IMR-90 (cell line): ENCODE data around the gene TRIM63. TPM values are rescaled to one million over a fixed set of nuclear protein-coding genes. Genes with fewer than 3 reads are reported as not detected.

Experiments used
- ATAC-seq: fragments of 200-7000 bp; cut with Tn5 transposase; 2 replicates; pipeline ENCODE4 v1.9.1; 2020; ENCODE audit warnings: low read depth, mild to moderate bottlenecking, moderate library complexity
- BruUV-seq: library from RNA; stranded (reverse); fragments of 400-500 nt; replicated peaks from 2 replicates; lab custom pipeline; 2021; lab: Mats Ljungman, UMichigan
- CTCF ChIA-PET: fragments of 300-600 bp; formaldehyde crosslinking; extraction: SDS; loops from one replicate; lab custom pipeline; 2021; ENCODE audit warnings: antibody characterized with exemption; lab: Yijun Ruan, JAX
- POLR2A ChIA-PET: fragments of 300-600 bp; sonication (Branson Sonifier 250); formaldehyde crosslinking; loops from one replicate; lab custom pipeline; 2022; ENCODE audit warnings: antibody characterized with exemption; ENCODE audit not compliant: unreplicated experiment; lab: Charles Lee
- DNase-seq: peaks from one replicate; pipeline ENCODE4 v3.0.0; 2013
- H2AFZ ChIP-seq: replicated peaks from 2 replicates; pipeline ENCODE3; 2013; ENCODE audit warnings: low read length, mild to moderate bottlenecking; ENCODE audit not compliant: poor library complexity
- H2AK5ac ChIP-seq: 2 replicates; pipeline ENCODE4 v1.6.1; 2013; ENCODE audit warnings: low read depth, low read length, inconsistent platforms
- H2AK9ac ChIP-seq: replicated peaks from 2 replicates; pipeline ENCODE3; 2013; ENCODE audit warnings: mild to moderate bottlenecking, low read depth, low read length, moderate library complexity; ENCODE audit not compliant: poor library complexity
- H2BK120ac ChIP-seq: 2 replicates; pipeline ENCODE4 v1.6.1; 2013; ENCODE audit warnings: low read depth, low read length, inconsistent platforms
- H2BK15ac ChIP-seq: 3 replicates; pipeline ENCODE4 v1.6.1; 2013; ENCODE audit warnings: low read depth, low read length, inconsistent platforms
- H2BK20ac ChIP-seq: 2 replicates; pipeline ENCODE4 v1.6.1; 2013; ENCODE audit warnings: low read depth, mild to moderate bottlenecking, inconsistent platforms, low read length, moderate library complexity
- H2BK5ac ChIP-seq: 2 replicates; pipeline ENCODE4 v1.6.1; 2013; ENCODE audit warnings: mild to moderate bottlenecking, low read depth, low read length, inconsistent platforms; ENCODE audit not compliant: poor library complexity, severe bottlenecking
- H3K14ac ChIP-seq: replicated peaks from 2 replicates; pipeline ENCODE4 v1.6.1; 2013; ENCODE audit warnings: low read depth, low read length, inconsistent platforms
- H3K18ac ChIP-seq: 2 replicates; pipeline ENCODE4 v1.6.1; 2013; ENCODE audit warnings: low read depth, low read length, control low read depth
- H3K23ac ChIP-seq: 2 replicates; pipeline ENCODE4 v1.6.1; 2013; ENCODE audit warnings: low read depth, low read length, inconsistent platforms
- H3K27ac ChIP-seq: 2 replicates; pipeline ENCODE4 v1.5.1; 2013; ENCODE audit warnings: mild to moderate bottlenecking, control low read depth, low read length; ENCODE audit not compliant: insufficient read depth
- H3K27me3 ChIP-seq: 2 replicates; pipeline ENCODE4 v1.6.1; 2013; ENCODE audit warnings: low read length; ENCODE audit not compliant: control insufficient read depth, insufficient read depth
- H3K36me3 ChIP-seq: 2 replicates; pipeline ENCODE4 v1.6.1; 2013; ENCODE audit warnings: low read length, mixed read lengths; ENCODE audit not compliant: control insufficient read depth, insufficient read depth
- H3K4ac ChIP-seq: 2 replicates; pipeline ENCODE4 v1.6.1; 2013; ENCODE audit warnings: low read depth, low read length, inconsistent platforms
- H3K4me1 ChIP-seq: 2 replicates; pipeline ENCODE4 v1.6.1; 2013; ENCODE audit warnings: low read length, mixed read lengths; ENCODE audit not compliant: control insufficient read depth, insufficient read depth
- H3K4me2 ChIP-seq: 2 replicates; pipeline ENCODE4 v1.6.1; 2013; ENCODE audit warnings: low read depth, mild to moderate bottlenecking, control low read depth, low read length, moderate library complexity
- H3K4me3 ChIP-seq: 2 replicates; pipeline ENCODE4 v1.5.1; 2013; ENCODE audit warnings: low read depth, mild to moderate bottlenecking, control low read depth, low read length, moderate library complexity; ENCODE audit not compliant: insufficient read depth
- H3K56ac ChIP-seq: 2 replicates; pipeline ENCODE4 v1.6.1; 2013; ENCODE audit warnings: low read length, inconsistent platforms; ENCODE audit not compliant: insufficient read depth; ENCODE audit errors: extremely low read depth
- H3K79me1 ChIP-seq, 2 experiments: 2 replicates each; pipeline ENCODE4 v1.6.1; 2013; ENCODE audit warnings: low read length in 2 of 2, inconsistent platforms in 1 of 2, low read depth in 1 of 2
- H3K9ac ChIP-seq: 2 replicates; pipeline ENCODE4 v1.6.1; 2013; ENCODE audit warnings: low read depth, low read length, control low read depth
- H3K9me1 ChIP-seq: 2 replicates; pipeline ENCODE4 v1.6.1; 2013; ENCODE audit warnings: low read length, inconsistent platforms; ENCODE audit not compliant: insufficient read depth
- H3K9me3 ChIP-seq: 2 replicates; pipeline ENCODE4 v1.6.1; 2013; ENCODE audit warnings: low read length; ENCODE audit not compliant: control insufficient read depth, insufficient read depth
- H4K20me1 ChIP-seq: 2 replicates; pipeline ENCODE4 v1.6.1; 2013; ENCODE audit warnings: low read length, inconsistent platforms; ENCODE audit not compliant: insufficient read depth
- H4K5ac ChIP-seq: 2 replicates; pipeline ENCODE4 v1.6.1; 2013; ENCODE audit warnings: mild to moderate bottlenecking, low read depth, low read length, control low read depth
- H4K8ac ChIP-seq, 2 experiments: 2 replicates each; pipeline ENCODE4 v1.6.1; 2013; ENCODE audit warnings: low read depth in 2 of 2, low read length in 2 of 2, control low read depth in 1 of 2, inconsistent platforms in 1 of 2
- H4K91ac ChIP-seq: 2 replicates; pipeline ENCODE4 v1.6.1; 2013; ENCODE audit warnings: low read depth, low read length, inconsistent platforms; ENCODE audit not compliant: insufficient read depth
- BHLHE40 ChIP-seq: fragments of 150-350 bp; IDR thresholded peaks from 2 replicates; pipeline ENCODE4 v1.6.1; 2016; ENCODE audit warnings: mild to moderate bottlenecking, low read depth, low read length
- FOS ChIP-seq: fragments of 150-350 bp; IDR thresholded peaks from 2 replicates; pipeline ENCODE4 v1.6.1; 2016; ENCODE audit warnings: low read depth, low read length
- MAZ ChIP-seq: IDR thresholded peaks from 2 replicates; pipeline ENCODE4 v1.6.1; 2012; ENCODE audit warnings: low read depth, mild to moderate bottlenecking, low read length, improper control_type of control experiment, moderate library complexity, borderline replicate concordance
- MXI1 ChIP-seq: IDR thresholded peaks from 2 replicates; pipeline ENCODE4 v1.6.1; 2012; ENCODE audit warnings: low read depth, mild to moderate bottlenecking, low read length, moderate library complexity, borderline replicate concordance
- RFX5 ChIP-seq: IDR thresholded peaks from 2 replicates; pipeline ENCODE4 v1.8.0; 2012; ENCODE audit warnings: low read depth, mild to moderate bottlenecking, low read length, moderate library complexity
- WGBS, 2 experiments: methylation state at CpG; one replicate each; pipeline versions ENCODE4 v1.1.5 to v1.1.7; 2013; ENCODE audit warnings: missing lambda C conversion rate in 2 of 2; ENCODE audit not compliant: insufficient read length in 1 of 2; ENCODE audit errors: extremely low coverage in 2 of 2; 5-methylcytosine and 5-hydroxymethylcytosine counted together
- dilution Hi-C: fragments of 300-500 bp; cut with HindIII; formaldehyde crosslinking; loops from one replicate; pipeline ENCODE4 v1.14.3; 2018; ENCODE audit warnings: low sequenced_read_pairs; ENCODE audit not compliant: unreplicated experiment
- in situ Hi-C: fragments of 300-500 bp; cut with MboI; formaldehyde crosslinking; loops from 3 replicates; pipeline ENCODE4 v1.14.3; 2019; ENCODE audit warnings: low sequenced_read_pairs, inconsistent platforms, mixed read lengths
- intact Hi-C: fragments of 100-400 bp; cut with micrococcal nuclease; formaldehyde crosslinking; loops from 2 replicates; pipeline ENCODE4 v1.10.0; 2022
- polyA plus RNA-seq, 3 experiments: library from polyadenylated mRNA; depleted of rRNA; stranded (reverse); fragments of >200 nt; gene quantifications; 2 replicates each; pipeline ENCODE4 v1.2.3, GENCODE V29; 2012; ENCODE audit warnings: low replicate concordance in 1 of 3
- total RNA-seq: library from RNA; depleted of rRNA; stranded (reverse); fragments of >200 nt; gene quantifications from 2 replicates; pipeline ENCODE4 v1.2.3, GENCODE V29; 2012
- TF ChIP-seq, protein P1 (sequence below): fragments of 150-350 bp; IDR thresholded peaks from 2 replicates; pipeline ENCODE4 v1.6.1; 2017; ENCODE audit warnings: mild to moderate bottlenecking, antibody characterized with exemption, low read length, low read depth

The TRIM63 gene
- total and polyA plus RNA-seq, 2 of the 4 experiments (the other 2 are of a cell fraction) = not detected

DNA sequence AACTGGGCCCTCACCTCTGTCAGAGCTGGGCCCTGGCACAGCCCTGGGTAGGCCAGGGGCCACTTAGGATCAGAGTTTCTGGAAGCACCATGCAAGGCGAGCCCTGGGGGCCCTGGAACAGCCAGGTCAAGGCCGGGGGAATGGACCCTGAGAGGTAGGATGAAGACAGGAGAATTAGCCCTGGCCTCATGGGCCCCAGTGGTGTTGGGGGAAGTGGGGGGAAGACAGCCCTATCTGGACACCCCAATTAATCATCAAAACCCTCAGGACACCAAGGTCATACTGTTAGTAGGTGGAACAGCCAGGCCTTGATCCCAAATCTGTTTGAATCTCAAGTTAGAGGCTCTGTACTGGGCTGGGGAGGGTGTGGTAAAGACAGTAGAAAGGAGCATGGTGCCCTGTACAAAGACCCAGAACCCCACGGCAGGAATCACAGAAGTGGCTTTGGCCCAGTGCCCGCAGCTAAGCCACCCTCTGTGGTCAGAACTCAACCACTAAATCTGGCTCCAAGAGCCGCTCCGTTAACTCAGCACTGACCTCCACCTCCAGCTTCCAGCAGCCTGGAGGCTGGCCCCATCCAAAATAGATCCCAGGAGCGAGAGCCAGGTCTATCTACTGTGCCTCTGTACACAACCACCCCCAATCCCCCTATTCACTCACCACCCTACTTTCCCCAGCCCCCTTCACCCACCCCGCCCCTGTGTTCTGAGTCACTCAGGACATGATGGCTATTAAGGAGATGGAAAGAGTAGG is 14.0 kb upstream of the TRIM63 start:
- 40% methylated on average over 1 of the region's 8 CpGs; no CpG with 5 or more reads in 1 of the 2 experiments for WGBS, 2 experiments
- Histone ChIP-seq H4K5ac (no peak overlapping the region), H4K8ac (no peak overlapping the region), H3K4me1 (peaks cover 1% of the 10 kb centered on the region; the same call in 1 of the 2 replicates), H2BK15ac (no peak overlapping the region), H2BK20ac (no peak overlapping the region), H3K79me1 (no peaks in the 10 kb centered on the region), H2AFZ (no peak overlapping the region), H3K4ac (no peak overlapping the region), H3K9me3 (peaks cover 2% of the 10 kb centered on the region; the same call in 1 of the 2 replicates), H3K23ac (no peak overlapping the region), H3K27ac (no peak overlapping the region), H3K27me3 (peaks cover 41% of the 10 kb centered on the region), H3K56ac (no peak overlapping the region), H3K9me1 (no peaks in the 10 kb centered on the region), H3K9ac (no peak overlapping the region), H3K4me2 (no peak overlapping the region), H2AK5ac (no peak overlapping the region), H3K18ac (no peak overlapping the region), H3K36me3 (no peaks in the 10 kb centered on the region), H2AK9ac (no peak overlapping the region), H3K14ac (no peak overlapping the region), H2BK5ac (no peak overlapping the region), H4K91ac (no peak overlapping the region), H3K4me3 (no peak overlapping the region), H2BK120ac (no peak overlapping the region), H4K20me1 (no peaks in the 10 kb centered on the region)
- in situ Hi-C loops = no loop called here
- intact Hi-C loops = no loop called here
- ChIA-PET CTCF (no interaction called here), POLR2A (interaction anchor here (0.6 kb wide), 1 partner anchor 262 kb away, joined by 3 read pairs; the partner anchor contains the start of gene MTFR1L)
- TF ChIP-seq FOS (no peak), RFX5 (no peak), MAZ (no peak), BHLHE40 (no peak), MXI1 (no peak)
- TF ChIP-seq, protein P1, sequence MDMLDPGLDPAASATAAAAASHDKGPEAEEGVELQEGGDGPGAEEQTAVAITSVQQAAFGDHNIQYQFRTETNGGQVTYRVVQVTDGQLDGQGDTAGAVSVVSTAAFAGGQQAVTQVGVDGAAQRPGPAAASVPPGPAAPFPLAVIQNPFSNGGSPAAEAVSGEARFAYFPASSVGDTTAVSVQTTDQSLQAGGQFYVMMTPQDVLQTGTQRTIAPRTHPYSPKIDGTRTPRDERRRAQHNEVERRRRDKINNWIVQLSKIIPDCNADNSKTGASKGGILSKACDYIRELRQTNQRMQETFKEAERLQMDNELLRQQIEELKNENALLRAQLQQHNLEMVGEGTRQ = no peak
- dilution Hi-C loops = no loop called here
- ATAC-seq (no peak), DNase-seq (no peak)
- no TSS peak for BruUV-seq
